RWPE1 (cell line): Measurements from ENCODE around the gene ZNF225.

Experiments used
- CTCF ChIA-PET: fragments of 350-600 bp; sonication (Branson Sonifier 250); formaldehyde crosslinking; extraction: SDS; loops from one replicate; lab custom pipeline; 2021; lab: Yijun Ruan, JAX
- POLR2A ChIA-PET: fragments of 400-600 bp; formaldehyde crosslinking; extraction: SDS; loops from one replicate; lab custom pipeline; 2020; ENCODE audit warnings: antibody characterized with exemption; ENCODE audit not compliant: low non-redundant PET; lab: Yijun Ruan, JAX
- DNase-seq: peaks from one replicate; pipeline ENCODE4 v3.0.0; 2012; ENCODE audit warnings: low spot score
- H3K27ac ChIP-seq: fragments of 450-650 bp; 2 replicates; pipeline ENCODE4 v1.5.1; 2017
- CTCF ChIP-seq: fragments of 450-650 bp; conservative IDR thresholded peaks from 2 replicates; pipeline ENCODE4 v1.5.1; 2017; ENCODE audit warnings: low read depth, mild to moderate bottlenecking

ZNF225 gene

GRCh38 chr19:44180968-44181367, 67.8 kb downstream of the ZNF225 start:
- TF ChIP-seq CTCF, result no peak
- H3K27ac ChIP-seq, result no peak overlapping the region
- CTCF ChIA-PET, result no interaction called here
- no peak for DNase-seq
- POLR2A ChIA-PET, result no interaction called here

GRCh38 chr19:44182145-44182544, 68.9 kb downstream of the ZNF225 start:
- ChIA-PET CTCF (interaction anchor here (0.7 kb wide), 1 partner anchor 25 kb away, joined by 3 read pairs; no protein-coding TSS in a partner anchor), POLR2A (no interaction called here)
- DNase-seq, result no peak
- TF ChIP-seq CTCF, result no peak
- no peak overlapping the region for H3K27ac ChIP-seq
